Activated CD4-positive, alpha-beta T cell treated with anti-CD3 and anti-CD28 coated beads for 48 hours (primary cell): ENCODE data around the gene KLF3.

Experiments
- DNase-seq: peaks from one replicate; pipeline ENCODE4 v3.0.0-alpha.2; 2020

KLF3 gene

GRCh38 chr4:38704622-38705154 lies 40.7 kb downstream of the KLF3 start:
- no peak for DNase-seq

GRCh38 chr4:38706301-38706700 lies 42.3 kb downstream of the KLF3 start:
- DNase-seq = no peak

- DNase-seq = no peak
These were observed 46.1 kb downstream of the KLF3 start for GRCh38 chr4:38710053-38710452.

- DNase-seq = no peak
These were observed 47.1 kb downstream of the KLF3 start for GRCh38 chr4:38711066-38711465.

GRCh38 chr4:38715050-38715449 lies 51.1 kb downstream of the KLF3 start:
- no peak for DNase-seq

GRCh38 chr4:38716256-38716655 lies 52.3 kb downstream of the KLF3 start:
- no peak for DNase-seq

- DNase-seq = no peak
These were observed 53.6 kb downstream of the KLF3 start for GRCh38 chr4:38717604-38718003.

- DNase-seq = no peak
These were observed 59.1 kb downstream of the KLF3 start for GRCh38 chr4:38723114-38723513.

- DNase-seq = no peak
These were observed 59.9 kb downstream of the KLF3 start for GRCh38 chr4:38723726-38724474.

GRCh38 chr4:38724475-38724808 lies 60.4 kb downstream of the KLF3 start:
- no peak for DNase-seq

- DNase-seq = no peak
These were observed 64.7 kb downstream of the KLF3 start for GRCh38 chr4:38728631-38729141.

- no peak for DNase-seq
These were observed 66.5 kb downstream of the KLF3 start for GRCh38 chr4:38730493-38730829.

GRCh38 chr4:38730830-38731646 lies 67.0 kb downstream of the KLF3 start:
- DNase-seq = peak; percentile 92

GRCh38 chr4:38733663-38734062 lies 69.7 kb downstream of the KLF3 start:
- DNase-seq = no peak

GRCh38 chr4:38734446-38734845 lies 70.4 kb downstream of the KLF3 start:
- DNase-seq = no peak

GRCh38 chr4:38734911-38735310 lies 70.9 kb downstream of the KLF3 start:
- no peak for DNase-seq

- no peak for DNase-seq
These were observed 71.9 kb downstream of the KLF3 start for GRCh38 chr4:38735870-38736269.

- no peak for DNase-seq
These were observed 75.2 kb downstream of the KLF3 start for GRCh38 chr4:38738940-38739803.

GRCh38 chr4:38740303-38740702 lies 76.3 kb downstream of the KLF3 start:
- no peak for DNase-seq

- DNase-seq = no peak
These were observed 79.9 kb downstream of the KLF3 start for GRCh38 chr4:38743866-38744265.

GRCh38 chr4:38745881-38746280 lies 81.9 kb downstream of the KLF3 start:
- no peak for DNase-seq

GRCh38 chr4:38747629-38748028 lies 83.6 kb downstream of the KLF3 start:
- no peak for DNase-seq

GRCh38 chr4:38749336-38749735 lies 85.3 kb downstream of the KLF3 start:
- DNase-seq = no peak
